ENCODE results near the gene LFNG.

The LFNG gene

DNA sequence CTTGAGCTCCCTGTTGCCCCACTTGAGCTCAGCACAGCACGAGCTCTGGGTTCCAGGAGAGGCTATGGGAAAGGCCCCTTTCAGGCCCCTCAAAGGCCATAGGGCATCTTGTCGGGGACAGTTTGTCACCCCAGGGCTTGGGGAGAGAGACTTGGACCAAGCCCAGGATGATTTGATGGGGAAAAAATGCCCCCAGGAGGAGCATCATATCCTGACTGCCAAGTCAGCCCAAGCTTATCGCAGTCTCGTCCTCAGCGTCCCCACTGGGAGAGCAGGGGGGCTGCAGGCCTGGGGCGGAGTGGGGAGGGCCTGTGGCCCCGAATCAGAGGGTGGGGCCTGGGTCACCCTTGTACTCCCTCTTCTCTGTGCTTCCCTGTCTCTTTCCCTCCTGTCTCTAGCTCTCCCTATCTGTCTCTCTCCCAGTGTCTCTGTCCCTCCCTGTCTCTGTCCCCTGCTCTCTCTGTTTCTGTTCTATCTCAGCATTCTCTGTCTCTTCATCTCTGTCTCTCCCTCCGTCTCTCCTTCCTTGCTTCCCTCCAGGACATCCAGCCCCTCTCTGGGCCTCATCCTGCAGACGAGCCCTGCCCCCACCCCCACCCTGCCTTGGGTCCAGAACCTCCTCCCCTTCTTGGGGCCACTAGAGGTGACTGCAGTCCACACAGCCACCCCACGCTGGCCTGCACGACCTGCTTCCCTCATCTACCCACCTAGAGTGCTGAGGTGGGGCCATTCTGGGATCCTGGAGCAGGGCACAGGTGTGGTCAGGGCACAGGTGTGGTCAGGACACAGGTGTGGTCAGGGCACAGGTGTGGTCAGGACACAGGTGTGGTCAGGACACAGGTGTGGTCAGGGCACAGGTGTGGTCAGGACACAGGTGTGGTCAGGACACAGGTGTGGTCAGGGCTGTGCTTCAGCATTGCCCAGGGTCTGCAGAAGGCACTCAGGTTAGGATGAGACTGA lies 26.1 kb upstream of the LFNG start:
- H3K4me3 ChIP-seq (replicated peaks; ENCODE audit: low read depth, low read length): no peak overlapping the region
- TF ChIP-seq, protein P1, sequence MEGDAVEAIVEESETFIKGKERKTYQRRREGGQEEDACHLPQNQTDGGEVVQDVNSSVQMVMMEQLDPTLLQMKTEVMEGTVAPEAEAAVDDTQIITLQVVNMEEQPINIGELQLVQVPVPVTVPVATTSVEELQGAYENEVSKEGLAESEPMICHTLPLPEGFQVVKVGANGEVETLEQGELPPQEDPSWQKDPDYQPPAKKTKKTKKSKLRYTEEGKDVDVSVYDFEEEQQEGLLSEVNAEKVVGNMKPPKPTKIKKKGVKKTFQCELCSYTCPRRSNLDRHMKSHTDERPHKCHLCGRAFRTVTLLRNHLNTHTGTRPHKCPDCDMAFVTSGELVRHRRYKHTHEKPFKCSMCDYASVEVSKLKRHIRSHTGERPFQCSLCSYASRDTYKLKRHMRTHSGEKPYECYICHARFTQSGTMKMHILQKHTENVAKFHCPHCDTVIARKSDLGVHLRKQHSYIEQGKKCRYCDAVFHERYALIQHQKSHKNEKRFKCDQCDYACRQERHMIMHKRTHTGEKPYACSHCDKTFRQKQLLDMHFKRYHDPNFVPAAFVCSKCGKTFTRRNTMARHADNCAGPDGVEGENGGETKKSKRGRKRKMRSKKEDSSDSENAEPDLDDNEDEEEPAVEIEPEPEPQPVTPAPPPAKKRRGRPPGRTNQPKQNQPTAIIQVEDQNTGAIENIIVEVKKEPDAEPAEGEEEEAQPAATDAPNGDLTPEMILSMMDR (IDR thresholded peaks at IDR 0.05; ENCODE audit: low read depth, low read length, missing control alignments): no peak
- DNase-seq (ENCODE audit: extremely low read depth, low read depth): no peak

GRCh38 chr7:2494191-2495130 lies 25.1 kb upstream of the LFNG start:
- TF ChIP-seq, protein P1 (IDR thresholded peaks at IDR 0.05; ENCODE audit: low read depth, low read length, missing control alignments): no peak
- H3K4me3 ChIP-seq (replicated peaks; ENCODE audit: low read depth, low read length): no peak overlapping the region
- no peak for DNase-seq (ENCODE audit: extremely low read depth, low read depth)

- no peak for DNase-seq (ENCODE audit: extremely low read depth, low read depth)
- no peak overlapping the region for H3K4me3 ChIP-seq (replicated peaks; ENCODE audit: low read depth, low read length)
- TF ChIP-seq, protein P1 (IDR thresholded peaks at IDR 0.05; ENCODE audit: low read depth, low read length, missing control alignments): no peak
Observed at GRCh38 chr7:2495418-2496299, 23.9 kb upstream of the LFNG start.

DNA sequence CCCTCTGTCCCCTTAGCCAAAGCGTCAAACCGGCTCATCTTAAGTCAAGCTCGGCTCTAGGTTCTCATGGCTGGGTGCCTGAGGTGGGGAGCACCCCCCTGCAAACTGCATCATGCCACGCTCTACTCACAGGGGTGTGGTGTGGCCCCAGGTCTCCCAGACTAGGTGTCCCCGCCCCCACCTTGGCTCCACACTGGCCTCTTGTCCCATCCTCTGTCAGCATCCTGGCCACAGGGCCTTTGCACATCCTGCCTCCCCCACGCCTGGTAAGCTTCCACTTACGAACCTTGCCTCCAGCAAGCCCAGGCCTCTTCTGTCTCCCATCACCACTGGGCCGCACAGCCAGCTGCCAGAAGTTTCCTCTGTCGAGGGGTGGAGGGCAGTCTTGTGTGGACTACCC lies 23.2 kb upstream of the LFNG start:
- TF ChIP-seq, protein P1 (IDR thresholded peaks at IDR 0.05; ENCODE audit: low read depth, low read length, missing control alignments): no peak
- no peak overlapping the region for H3K4me3 ChIP-seq (replicated peaks; ENCODE audit: low read depth, low read length)
- DNase-seq (ENCODE audit: extremely low read depth, low read depth): no peak

GRCh38 chr7:2497065-2497464 lies 22.5 kb upstream of the LFNG start:
- H3K4me3 ChIP-seq (replicated peaks; ENCODE audit: low read depth, low read length): no peak overlapping the region
- no peak for DNase-seq (ENCODE audit: extremely low read depth, low read depth)
- TF ChIP-seq, protein P1 (IDR thresholded peaks at IDR 0.05; ENCODE audit: low read depth, low read length, missing control alignments): no peak

All from HFF-Myc (cell line).